ENCODE measurements around the gene RTP3. TPM values are rescaled to one million over a fixed set of nuclear protein-coding genes. Genes with fewer than 3 reads are reported as not detected.

The RTP3 gene
- not detected for total RNA-seq

DNA sequence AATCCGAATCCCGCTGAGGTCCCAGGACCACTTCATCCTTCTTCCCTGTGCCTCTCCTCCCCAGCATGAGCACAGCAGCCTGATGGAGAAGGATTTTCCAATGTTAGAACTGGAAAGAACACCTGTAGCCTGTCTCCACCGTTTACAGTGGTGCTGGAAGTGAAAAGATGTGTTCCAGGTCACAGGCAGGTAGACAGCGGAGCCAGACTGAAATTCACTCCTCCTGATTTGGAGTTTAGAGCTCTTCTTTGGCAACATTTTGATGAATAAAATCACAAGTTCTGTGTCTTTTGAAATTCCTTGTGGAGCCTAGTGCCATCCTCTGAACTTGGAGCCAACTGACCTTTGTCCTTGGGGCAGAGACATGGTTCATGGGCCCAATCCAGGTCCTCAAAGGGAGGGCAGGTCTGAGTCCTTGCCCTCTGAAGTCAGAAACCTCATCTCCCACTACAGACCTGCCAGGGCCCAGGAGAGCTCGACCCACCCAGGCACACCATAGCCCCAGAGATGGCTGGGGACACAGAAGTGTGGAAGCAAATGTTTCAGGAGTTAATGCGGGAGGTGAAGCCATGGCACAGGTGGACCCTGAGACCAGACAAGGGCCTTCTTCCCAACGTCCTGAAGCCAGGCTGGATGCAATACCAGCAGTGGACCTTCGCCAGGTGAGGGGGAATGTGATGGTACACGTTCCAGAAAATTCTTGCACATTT is at the start of gene RTP3:
Gene RTP3, plus strand, starts transcription at position 421 of the 710 bp plus-strand sequence. Its CDS starts 87 bp downstream, at position 508.
- H3K36me3 Mint-ChIP-seq (ENCODE audit: insufficient read depth) = no peaks in the 10 kb centered on the region
- no peaks in the 10 kb centered on the region for H3K27me3 Mint-ChIP-seq (ENCODE audit: low read depth)
- no peaks in the 10 kb centered on the region for H3K9me3 Mint-ChIP-seq
- no peak within 1 kb of the TSS for H3K4me3 Mint-ChIP-seq
- no peak for ATAC-seq
- DNase-seq = no peak
- H3K4me1 Mint-ChIP-seq (ENCODE audit: low read depth) = peaks cover 9% of the 10 kb centered on the region

DNA sequence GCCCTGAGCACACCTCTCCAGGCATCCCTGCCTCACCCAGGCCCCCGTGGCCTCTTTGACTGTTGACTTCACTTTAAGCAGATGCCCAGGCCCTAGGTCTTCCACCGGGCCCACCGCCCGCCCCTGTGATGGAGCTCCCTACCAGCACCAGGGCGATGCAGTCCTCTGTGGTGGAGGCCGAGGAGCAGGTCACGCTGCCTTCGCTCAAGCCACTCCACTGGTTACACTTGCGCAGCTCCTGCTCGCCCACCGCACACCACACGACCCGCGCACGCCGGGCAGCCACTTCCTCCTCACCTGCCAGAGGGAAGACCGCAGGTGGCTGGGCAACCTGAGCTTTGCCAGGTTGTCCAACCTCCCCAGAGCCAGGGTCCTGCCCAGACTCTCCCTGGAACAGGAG is 49.1 kb upstream of the RTP3 start:
- no peak overlapping the region for H3K4me3 Mint-ChIP-seq
- peaks cover 6% of the 10 kb centered on the region for H3K27me3 Mint-ChIP-seq (ENCODE audit: low read depth)
- ATAC-seq = no peak
- H3K4me1 Mint-ChIP-seq (ENCODE audit: low read depth) = no peaks in the 10 kb centered on the region
- H3K9me3 Mint-ChIP-seq = no peaks in the 10 kb centered on the region
- H3K36me3 Mint-ChIP-seq (ENCODE audit: insufficient read depth) = no peaks in the 10 kb centered on the region
- no peak for DNase-seq

DNA sequence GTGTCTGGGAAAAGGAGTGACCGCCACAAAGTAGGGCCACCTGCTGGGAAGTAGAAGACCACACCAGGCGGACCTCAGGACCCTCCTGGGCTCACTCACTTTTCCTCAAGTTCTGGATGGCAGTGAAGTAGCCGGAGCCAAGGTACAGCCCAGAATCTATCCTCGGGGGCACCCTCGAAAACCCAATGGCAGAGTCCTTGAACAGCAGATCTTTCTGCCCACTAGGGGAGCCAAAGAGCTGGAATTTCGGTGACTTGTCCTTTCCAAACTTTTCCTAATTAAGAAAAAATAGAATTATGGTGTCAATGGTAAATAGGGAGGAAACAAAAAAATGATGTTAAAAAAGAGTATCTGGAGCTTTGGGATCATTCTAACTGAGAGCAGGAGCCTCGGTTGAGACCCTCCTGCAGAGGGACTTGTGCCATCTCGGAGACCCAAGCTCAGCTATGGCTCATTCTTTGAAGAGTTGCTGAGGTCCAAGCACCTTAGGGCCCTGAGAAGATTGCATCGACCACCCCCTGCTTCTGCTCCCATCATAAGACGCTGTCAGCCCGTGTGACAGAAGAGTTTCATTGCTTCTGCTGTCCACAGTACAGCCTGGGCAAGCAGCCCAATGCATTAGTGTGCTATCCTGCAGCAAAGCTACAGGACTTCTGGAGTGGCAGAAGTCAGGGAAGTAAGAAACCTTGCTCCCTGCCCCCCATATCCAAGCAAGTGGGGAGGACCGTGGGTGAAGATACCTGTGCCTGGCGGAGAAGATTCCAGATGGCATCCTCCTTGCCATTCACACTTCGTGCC is 47.8 kb upstream of the RTP3 start:
- no peak for DNase-seq
- peaks cover 7% of the 10 kb centered on the region for H3K27me3 Mint-ChIP-seq (ENCODE audit: low read depth)

DNA sequence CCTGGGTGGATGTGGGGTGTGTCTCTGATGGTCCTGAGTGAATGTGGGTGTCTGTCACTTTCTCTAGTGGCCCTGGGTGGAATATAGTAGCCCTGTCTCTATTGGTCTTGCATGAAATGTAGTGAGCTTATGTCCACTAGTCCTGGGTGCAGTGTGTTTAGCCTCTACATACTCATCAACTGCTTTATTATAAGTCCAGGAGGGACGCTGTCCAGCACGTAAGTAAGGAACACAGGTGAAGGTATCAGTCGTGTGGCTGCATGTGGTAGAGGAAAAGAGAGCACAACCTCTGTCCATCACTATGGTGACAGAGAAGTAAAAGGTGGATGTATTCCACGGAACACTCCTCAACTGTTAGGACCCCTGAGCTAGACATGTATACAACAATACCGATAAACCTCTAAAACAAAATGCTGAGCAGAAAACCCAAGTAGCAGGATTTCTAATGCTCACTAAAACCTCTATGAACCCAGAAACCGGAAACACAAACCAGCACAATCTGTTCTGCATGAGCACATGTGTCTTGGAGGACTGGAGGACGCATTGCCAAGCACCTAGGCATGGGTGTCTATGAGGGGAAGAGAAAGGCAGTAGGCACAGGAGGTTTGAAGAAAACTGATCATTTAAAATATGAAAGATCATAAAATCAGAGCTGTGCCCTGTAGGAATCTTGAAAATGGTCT is 44.1 kb upstream of the RTP3 start:
- DNase-seq (no peak), ATAC-seq (no peak)
- H3K36me3 Mint-ChIP-seq (ENCODE audit: insufficient read depth) = no peaks in the 10 kb centered on the region
- H3K4me1 Mint-ChIP-seq (ENCODE audit: low read depth) = no peaks in the 10 kb centered on the region
- no peaks in the 10 kb centered on the region for H3K9me3 Mint-ChIP-seq
- H3K4me3 Mint-ChIP-seq = no peak overlapping the region
- peaks cover 6% of the 10 kb centered on the region for H3K27me3 Mint-ChIP-seq (ENCODE audit: low read depth)

More for the DNA sequence above, 47.8 kb upstream of the RTP3 start:
- Mint-ChIP-seq H3K36me3 (ENCODE audit: insufficient read depth) (no peaks in the 10 kb centered on the region), H3K4me1 (ENCODE audit: low read depth) (no peaks in the 10 kb centered on the region), H3K4me3 (no peak overlapping the region), H3K9me3 (no peaks in the 10 kb centered on the region)
- ATAC-seq = no peak

DNA sequence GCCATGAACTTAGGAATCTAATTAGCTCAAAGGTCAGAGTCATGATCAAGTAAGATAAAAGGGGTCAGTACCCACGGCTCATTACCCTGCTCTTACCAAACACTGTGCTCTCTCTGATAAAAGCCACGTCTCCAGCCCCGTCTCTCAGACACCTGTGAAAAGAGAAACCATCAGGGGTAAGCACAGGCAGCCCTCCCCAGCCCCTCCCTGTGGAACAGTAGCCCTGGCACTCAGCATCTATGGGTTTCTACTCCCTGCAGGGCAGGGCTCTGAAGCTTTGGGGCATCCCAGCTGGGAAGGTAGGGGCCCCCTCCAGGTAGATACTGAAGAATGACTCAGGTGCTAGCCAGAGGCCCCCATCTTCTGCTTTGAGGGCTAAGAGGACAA is 43.6 kb upstream of the RTP3 start:
- no peak overlapping the region for H3K4me3 Mint-ChIP-seq
- H3K9me3 Mint-ChIP-seq = no peaks in the 10 kb centered on the region
- H3K36me3 Mint-ChIP-seq (ENCODE audit: insufficient read depth) = no peaks in the 10 kb centered on the region
- H3K4me1 Mint-ChIP-seq (ENCODE audit: low read depth) = no peaks in the 10 kb centered on the region
- DNase-seq = no peak
- ATAC-seq = no peak
- H3K27me3 Mint-ChIP-seq (ENCODE audit: low read depth) = peaks cover 2% of the 10 kb centered on the region

DNA sequence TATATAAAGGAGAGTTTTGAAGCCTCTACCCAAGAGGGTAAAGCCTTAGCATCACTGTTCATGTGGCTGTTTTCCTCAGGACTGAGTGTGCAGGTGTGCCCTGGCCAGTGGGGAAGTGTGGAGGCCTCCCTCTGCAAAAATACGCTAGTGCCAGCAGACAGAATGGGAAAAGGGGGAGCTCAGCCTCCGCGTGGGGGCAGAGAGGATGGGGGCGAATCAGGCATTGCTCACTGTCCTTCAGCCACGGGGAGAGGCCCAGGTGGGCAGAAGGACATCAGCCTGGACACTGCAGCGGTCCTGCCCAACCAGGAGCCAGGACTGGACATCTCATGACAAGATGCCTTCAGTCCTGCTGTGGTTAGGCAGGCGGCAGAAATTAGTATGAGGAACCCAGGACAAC is 43.2 kb upstream of the RTP3 start:
- no peaks in the 10 kb centered on the region for H3K9me3 Mint-ChIP-seq
- H3K4me1 Mint-ChIP-seq (ENCODE audit: low read depth) = no peaks in the 10 kb centered on the region
- ATAC-seq (no peak), DNase-seq (no peak)
- no peak overlapping the region for H3K4me3 Mint-ChIP-seq
- no peaks in the 10 kb centered on the region for H3K36me3 Mint-ChIP-seq (ENCODE audit: insufficient read depth)
- peaks cover 2% of the 10 kb centered on the region for H3K27me3 Mint-ChIP-seq (ENCODE audit: low read depth)

DNA sequence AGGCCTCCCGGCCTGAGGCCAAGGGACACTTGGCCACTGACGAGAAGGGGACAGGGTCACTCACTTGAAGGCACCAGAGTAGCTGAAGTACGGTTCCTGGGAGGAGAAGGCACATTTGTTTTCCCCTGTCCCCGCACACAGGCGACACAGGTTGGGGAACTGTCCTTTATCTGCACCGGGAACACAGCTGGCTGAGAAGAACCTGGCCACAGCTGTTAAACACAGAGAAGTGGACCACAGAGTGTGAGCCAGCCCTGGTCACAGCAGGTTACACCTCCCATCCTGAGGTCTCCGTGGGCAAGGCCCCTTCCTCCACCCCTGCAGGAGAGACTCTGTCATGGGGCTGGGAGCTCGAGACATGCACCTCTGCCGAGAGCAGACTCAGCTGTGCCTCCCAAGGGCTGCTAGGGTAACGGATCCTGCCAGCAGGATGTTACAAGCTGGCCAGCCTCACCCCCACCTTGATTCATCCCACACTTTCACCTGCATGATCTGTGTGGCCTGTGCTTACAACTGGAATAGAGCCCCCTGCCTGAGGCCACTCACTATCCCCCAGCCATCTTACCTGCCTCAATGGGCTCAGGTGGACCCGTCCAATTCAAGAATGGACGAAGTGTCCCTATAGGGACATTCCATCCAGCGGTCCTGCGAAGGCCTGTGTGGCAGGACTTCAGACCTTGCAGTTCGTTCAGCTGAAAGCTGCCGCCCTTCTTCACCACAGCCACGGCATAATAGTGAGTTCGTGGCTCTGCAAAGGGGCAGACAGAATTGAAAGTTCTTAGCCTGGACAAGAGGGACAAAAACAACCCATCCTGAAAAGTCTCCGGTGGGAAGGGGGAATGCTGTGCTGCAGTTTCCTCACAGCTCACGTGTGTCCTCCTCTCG is 42.3 kb upstream of the RTP3 start:
- Mint-ChIP-seq H3K27me3 (ENCODE audit: low read depth) (peaks cover 7% of the 10 kb centered on the region), H3K4me1 (ENCODE audit: low read depth) (no peaks in the 10 kb centered on the region), H3K36me3 (ENCODE audit: insufficient read depth) (no peaks in the 10 kb centered on the region), H3K4me3 (no peak overlapping the region), H3K9me3 (no peaks in the 10 kb centered on the region)
- no peak for ATAC-seq
- no peak for DNase-seq

DNA sequence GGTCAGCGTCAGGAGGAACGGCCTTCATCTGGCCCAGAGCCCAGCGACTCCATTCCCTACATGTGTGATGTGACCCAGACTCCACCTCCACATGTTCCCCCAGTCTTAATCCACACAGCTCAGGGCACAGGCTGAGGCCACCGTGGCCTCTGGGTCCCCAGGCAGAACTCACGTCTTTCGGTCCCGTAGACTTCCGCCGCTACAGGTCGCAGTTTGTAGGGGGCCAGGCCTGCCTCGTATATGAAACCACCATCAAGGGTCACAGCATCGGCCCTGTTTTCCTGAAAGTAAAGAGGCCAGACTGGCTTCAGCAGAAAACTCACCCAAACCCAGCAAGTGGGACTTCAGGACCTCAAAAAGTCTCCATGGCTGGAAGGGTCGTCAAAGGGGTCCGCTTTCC is 41.7 kb upstream of the RTP3 start:
- no peak for ATAC-seq
- no peak for DNase-seq
- H3K9me3 Mint-ChIP-seq = no peaks in the 10 kb centered on the region
- H3K4me1 Mint-ChIP-seq (ENCODE audit: low read depth) = no peaks in the 10 kb centered on the region
- H3K27me3 Mint-ChIP-seq (ENCODE audit: low read depth) = peaks cover 10% of the 10 kb centered on the region
- no peaks in the 10 kb centered on the region for H3K36me3 Mint-ChIP-seq (ENCODE audit: insufficient read depth)
- H3K4me3 Mint-ChIP-seq = no peak overlapping the region

DNA sequence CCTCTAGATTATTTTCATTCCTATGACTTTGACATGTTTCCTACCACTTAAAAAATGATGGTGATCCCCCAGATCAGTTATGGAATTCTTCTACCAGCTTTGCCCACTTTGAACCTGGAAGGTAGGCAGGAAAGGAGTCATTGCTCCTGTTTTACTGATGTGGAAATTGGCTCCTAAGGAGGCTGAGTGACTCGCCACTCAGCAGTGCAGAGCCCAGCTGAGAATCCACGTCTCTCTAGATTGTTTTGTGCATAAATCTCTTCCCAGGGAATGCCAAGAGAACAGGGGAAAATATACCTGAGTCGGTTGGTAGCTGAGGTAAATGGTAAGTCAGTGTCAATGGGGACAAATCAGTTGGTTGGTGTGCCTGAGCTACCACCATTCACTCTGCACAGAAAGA is 37.7 kb upstream of the RTP3 start:
- Mint-ChIP-seq H3K27me3 (ENCODE audit: low read depth) (peaks cover 37% of the 10 kb centered on the region), H3K36me3 (ENCODE audit: insufficient read depth) (no peaks in the 10 kb centered on the region), H3K4me3 (no peak overlapping the region), H3K9me3 (no peaks in the 10 kb centered on the region), H3K4me1 (ENCODE audit: low read depth) (no peaks in the 10 kb centered on the region)
- no peak for DNase-seq
- no peak for ATAC-seq

DNA sequence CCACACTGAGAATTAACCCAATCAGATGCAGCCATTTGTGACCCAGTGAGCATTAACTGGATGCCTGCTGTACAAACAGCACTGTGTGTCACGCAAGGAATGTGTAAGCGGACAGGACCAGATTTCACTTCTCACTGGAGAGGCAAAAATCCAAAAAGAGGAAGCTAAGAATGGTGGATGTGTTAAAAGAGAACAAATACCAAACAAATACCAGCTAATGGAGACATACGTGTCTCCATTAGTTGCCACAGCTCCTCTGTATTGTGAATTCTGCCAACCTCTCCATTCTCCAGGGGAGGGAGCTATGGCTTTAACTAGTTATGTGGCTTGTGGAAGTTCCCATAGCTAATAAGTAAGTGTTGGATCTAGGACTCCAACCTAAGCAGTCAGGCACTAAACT is 35.7 kb upstream of the RTP3 start:
- no peaks in the 10 kb centered on the region for H3K36me3 Mint-ChIP-seq (ENCODE audit: insufficient read depth)
- ATAC-seq (no peak), DNase-seq (no peak)
- H3K27me3 Mint-ChIP-seq (ENCODE audit: low read depth) = peaks cover 44% of the 10 kb centered on the region
- no peak overlapping the region for H3K4me3 Mint-ChIP-seq
- no peaks in the 10 kb centered on the region for H3K4me1 Mint-ChIP-seq (ENCODE audit: low read depth)
- no peaks in the 10 kb centered on the region for H3K9me3 Mint-ChIP-seq

DNA sequence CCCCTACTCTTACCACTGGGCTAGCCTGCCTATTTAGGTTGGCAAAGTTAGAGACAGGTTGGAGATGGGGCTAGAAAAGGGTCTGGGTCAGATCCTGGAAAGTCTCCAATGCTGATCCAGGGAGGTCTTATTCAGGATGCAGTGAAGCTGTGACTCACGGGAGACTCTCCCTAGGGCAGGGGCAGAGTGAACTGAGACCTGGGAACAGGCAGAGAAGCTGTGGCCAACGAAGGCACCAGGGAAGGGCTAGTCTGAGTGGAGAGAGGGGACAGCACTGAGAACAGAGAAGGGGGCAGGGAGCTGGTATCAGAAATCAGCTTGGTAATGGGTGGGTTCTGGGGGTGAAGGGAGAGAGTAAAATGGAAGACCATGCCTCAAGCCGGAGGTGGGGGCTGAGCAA is 35.3 kb upstream of the RTP3 start:
- no peak for ATAC-seq
- H3K36me3 Mint-ChIP-seq (ENCODE audit: insufficient read depth) = no peaks in the 10 kb centered on the region
- no peak overlapping the region for H3K4me3 Mint-ChIP-seq
- no peaks in the 10 kb centered on the region for H3K9me3 Mint-ChIP-seq
- no peak for DNase-seq
- H3K4me1 Mint-ChIP-seq (ENCODE audit: low read depth) = no peaks in the 10 kb centered on the region
- peaks cover 44% of the 10 kb centered on the region for H3K27me3 Mint-ChIP-seq (ENCODE audit: low read depth)

DNA sequence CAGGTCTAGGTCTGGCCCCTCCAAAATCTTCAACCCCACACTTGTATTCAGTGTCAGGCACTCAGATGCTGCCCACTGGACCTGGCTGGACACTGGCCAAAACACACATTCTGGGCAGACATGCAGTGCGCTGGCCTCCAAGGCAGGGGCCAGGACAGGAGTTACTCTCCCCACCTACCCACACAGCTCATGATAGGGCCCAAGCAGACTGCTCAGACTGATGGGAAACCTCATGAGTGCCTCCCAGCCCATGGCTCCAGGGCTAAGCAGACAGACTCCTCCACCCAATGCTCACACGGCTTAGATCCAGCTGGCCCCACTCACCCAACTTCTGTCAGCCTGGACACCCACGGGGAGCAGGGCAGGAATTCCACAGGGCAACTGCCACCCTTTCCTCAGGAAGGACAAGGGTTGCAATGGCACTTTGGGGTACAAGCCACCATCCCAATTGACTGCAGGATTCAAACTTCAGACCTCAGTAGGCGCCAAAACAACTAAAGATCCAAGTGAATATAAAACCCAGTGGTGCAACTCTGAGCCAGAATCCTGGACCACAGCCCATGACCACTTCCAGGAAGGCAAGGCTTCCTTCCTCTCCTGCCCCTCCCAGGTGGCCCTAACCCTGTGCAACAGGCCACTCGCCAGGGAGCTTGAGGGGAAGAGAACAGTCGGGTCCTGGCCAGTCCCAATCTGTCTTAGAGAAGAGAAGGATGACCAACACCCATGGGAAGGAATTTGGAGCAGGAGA is 34.5 kb upstream of the RTP3 start:
- H3K4me1 Mint-ChIP-seq (ENCODE audit: low read depth) = no peaks in the 10 kb centered on the region
- H3K4me3 Mint-ChIP-seq = no peak overlapping the region
- H3K36me3 Mint-ChIP-seq (ENCODE audit: insufficient read depth) = no peaks in the 10 kb centered on the region
- ATAC-seq = no peak
- no peaks in the 10 kb centered on the region for H3K9me3 Mint-ChIP-seq
- H3K27me3 Mint-ChIP-seq (ENCODE audit: low read depth) = peaks cover 44% of the 10 kb centered on the region
- no peak for DNase-seq

DNA sequence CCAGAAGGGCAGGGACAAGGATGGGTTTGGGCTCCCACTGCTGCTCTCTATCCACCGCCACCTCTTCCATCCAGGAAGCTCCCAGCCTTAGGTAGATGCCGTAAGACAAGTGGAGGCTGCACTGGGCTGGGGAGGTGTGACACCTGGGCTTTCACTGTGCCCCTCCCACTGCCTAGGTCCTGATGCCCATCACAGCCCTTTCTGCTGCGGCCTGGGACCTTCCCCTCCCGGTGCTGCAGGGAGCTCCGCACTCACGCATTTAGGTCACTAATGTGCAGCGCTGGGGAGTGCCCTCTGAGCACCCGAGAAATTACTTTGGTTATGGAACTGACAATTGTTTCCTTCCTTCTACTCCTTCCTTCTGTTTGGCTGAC is 33.9 kb upstream of the RTP3 start:
- Mint-ChIP-seq H3K4me3 (no peak overlapping the region), H3K36me3 (ENCODE audit: insufficient read depth) (no peaks in the 10 kb centered on the region), H3K4me1 (ENCODE audit: low read depth) (no peaks in the 10 kb centered on the region), H3K27me3 (ENCODE audit: low read depth) (peaks cover 44% of the 10 kb centered on the region), H3K9me3 (no peaks in the 10 kb centered on the region)
- DNase-seq (no peak), ATAC-seq (no peak)

Data from activated T-cell treated with anti-CD3 and anti-CD28 coated beads, Interleukin-2, amount 50 U/mL, for 4 hours (primary cell).